T-helper 1 cell treated with Interleukin-12 subunit alpha and Interleukin-12 subunit beta and Interleukin-4 antibody, amounts not matched to agents 30 ng/mL and 1 ng/mL, for 36 hours (primary cell): Measurements from ENCODE around the gene ZDHHC16. TPM values are rescaled to one million over a fixed set of nuclear protein-coding genes. Genes with fewer than 3 reads are reported as not detected.

Experiments used
- intact Hi-C: fragments of 100-400 bp; cut with micrococcal nuclease; formaldehyde crosslinking; loops from one replicate; pipeline ENCODE4 v1.15.1; 2024
- total RNA-seq: library from RNA; stranded (reverse); gene quantifications from 2 replicates; pipeline ENCODE4 v1.2.3, GENCODE V29; 2022

The ZDHHC16 gene
- total RNA-seq, 1 donor from 2014 or later, result 47.0 TPM

DNA sequence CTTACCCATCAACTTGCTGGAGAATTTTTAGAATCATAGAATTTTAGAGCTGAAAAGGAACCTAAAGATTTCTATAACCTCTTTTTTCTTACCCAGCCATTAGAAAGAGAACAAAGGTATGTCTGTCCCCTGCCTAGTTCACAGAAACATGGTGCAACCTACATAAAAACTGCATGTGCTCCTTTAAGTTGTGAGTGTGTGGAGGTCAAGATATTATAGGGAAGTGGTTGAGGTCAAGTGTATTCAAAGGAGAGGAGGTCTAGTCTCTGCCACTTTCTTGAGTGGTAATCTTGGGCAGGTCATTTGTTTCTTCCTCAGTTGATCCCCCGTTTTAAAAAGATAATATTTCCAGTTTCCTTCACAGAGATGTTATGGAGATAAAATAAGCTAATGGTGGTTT, 59.2 kb downstream of the ZDHHC16 start:
- intact Hi-C loops, result no loop called here

DNA sequence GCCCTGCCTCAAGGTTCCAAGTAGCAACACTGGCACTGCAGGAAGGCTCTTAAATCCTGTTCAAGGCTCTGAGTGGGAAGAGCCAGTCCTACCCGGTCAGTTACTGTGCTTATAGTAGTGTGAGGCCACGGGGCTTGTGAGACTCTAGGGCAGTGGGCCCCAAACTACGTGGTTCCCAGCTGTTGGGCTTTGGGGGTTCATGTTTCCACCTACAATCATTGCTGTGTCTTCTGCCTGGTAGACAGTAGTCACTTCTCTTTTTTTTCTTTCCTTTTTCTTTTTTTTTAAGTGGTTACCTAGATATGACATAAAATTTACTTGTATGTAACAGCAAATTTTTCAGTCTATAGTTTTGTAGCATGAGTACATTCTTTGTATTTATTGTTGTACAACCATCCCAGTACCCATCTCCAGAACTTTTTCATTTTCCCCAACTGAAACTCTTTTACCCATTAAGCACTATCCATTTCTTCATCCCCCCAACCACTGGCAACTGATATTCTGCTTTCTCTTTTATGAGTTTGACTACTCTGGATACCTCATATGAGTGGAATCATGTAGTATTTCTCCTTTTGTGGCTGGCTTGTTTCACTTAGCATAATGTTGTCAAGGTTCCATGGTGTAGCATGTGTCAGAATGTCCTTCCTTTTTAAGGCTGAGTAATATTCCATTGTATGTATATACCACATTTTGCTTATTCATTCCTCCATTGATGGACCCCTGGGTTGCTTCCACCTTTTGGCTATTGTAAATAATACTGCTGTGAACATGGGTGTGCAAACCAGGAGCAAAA, 60.4 kb downstream of the ZDHHC16 start:
- intact Hi-C loops, result no loop called here

Other genes with a start within 250 kb of the ZDHHC16 start
- gene ARHGAP19, start 153.5 kb upstream of the ZDHHC16 start, total RNA-seq, result 31.1 and 34.8 TPM in 2 replicates
- gene FRAT1, start 126.9 kb upstream of the ZDHHC16 start, total RNA-seq, result 4.5 and 4.8 TPM in 2 replicates
- 8.8 and 8.9 TPM in 2 replicates for gene FRAT2, start 111.4 kb upstream of the ZDHHC16 start, total RNA-seq
- gene RRP12, start 44.8 kb upstream of the ZDHHC16 start, total RNA-seq, result 36.9 and 39.0 TPM in 2 replicates
- gene PGAM1, start 20.0 kb upstream of the ZDHHC16 start, total RNA-seq, result 446 and 454 TPM in 2 replicates
- 53.8 and 57.6 TPM in 2 replicates for gene EXOSC1, start 169 bp upstream of the ZDHHC16 start, total RNA-seq
- gene MMS19, start 52.2 kb downstream of the ZDHHC16 start, total RNA-seq, result 71.2 and 73.6 TPM in 2 replicates
- 0.90 and 1.5 TPM in 2 replicates for gene UBTD1, start 52.7 kb downstream of the ZDHHC16 start, total RNA-seq
- 0.32 TPM in 1 of 2 replicates, not detected in the other for gene ANKRD2, start 126.6 kb downstream of the ZDHHC16 start, total RNA-seq
- gene HOGA1, start 138.2 kb downstream of the ZDHHC16 start, total RNA-seq, result not detected in 2 replicates
- not detected in 2 replicates for gene C10orf62, start 143.5 kb downstream of the ZDHHC16 start, total RNA-seq
- 1.1 and 1.3 TPM in 2 replicates for gene MORN4, start 187.3 kb downstream of the ZDHHC16 start, total RNA-seq
- gene PI4K2A, start 194.5 kb downstream of the ZDHHC16 start, total RNA-seq, result 13.9 and 14.1 TPM in 2 replicates
- 0.42 and 0.83 TPM in 2 replicates for gene AVPI1, start 241.1 kb downstream of the ZDHHC16 start, total RNA-seq